ENCODE measurements around the gene ARRB2. TPM values are rescaled to one million over a fixed set of nuclear protein-coding genes. Genes with fewer than 3 reads are reported as not detected.

Gene ARRB2
- total RNA-seq, 1 experiment from 2014 or later: 75.3 TPM

DNA sequence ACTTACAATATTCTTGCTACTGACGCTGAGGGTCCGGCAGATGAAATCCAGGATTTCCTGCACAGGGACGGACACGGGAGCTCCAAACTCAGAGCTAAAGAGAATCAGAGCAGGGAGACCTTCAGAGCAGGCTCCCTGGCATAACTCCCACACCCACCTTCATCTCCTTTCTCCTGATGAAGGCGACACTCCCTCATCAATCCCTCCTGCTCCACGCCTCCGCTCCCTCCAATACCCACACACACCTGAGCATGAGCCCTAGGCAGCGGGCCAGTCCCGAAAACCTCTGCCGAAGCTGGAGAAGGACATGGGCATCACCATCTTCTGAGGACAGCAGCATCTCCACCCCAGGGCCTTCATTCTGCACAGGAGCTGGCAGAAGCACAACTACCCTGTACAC is 34.6 kb upstream of the ARRB2 start:
- Histone ChIP-seq H3K18ac (ENCODE audit: insufficient read length, low read depth, low read length) (no peak overlapping the region), H2AFZ (ENCODE audit: low read length) (no peak overlapping the region), H3K27ac (ENCODE audit: insufficient read length, low read depth, low read length) (no peak overlapping the region), H4K8ac (replicated peaks; ENCODE audit: insufficient read length, low read depth, low read length) (no peak overlapping the region), H3K9me3 (ENCODE audit: control insufficient read depth, low read depth, low read length) (no peaks in the 10 kb centered on the region), H2BK20ac (ENCODE audit: low read depth, low read length, poor library complexity, severe bottlenecking) (no peak overlapping the region), H2BK15ac (ENCODE audit: low read depth, low read length) (no peak overlapping the region), H3K79me2 (ENCODE audit: insufficient read depth, low read length) (no peaks in the 10 kb centered on the region), H3K4ac (ENCODE audit: low read depth, low read length) (no peak overlapping the region), H4K5ac (ENCODE audit: insufficient read length, low read depth, low read length) (no peak overlapping the region), H2AK5ac (ENCODE audit: insufficient read length, low read length) (no peak overlapping the region), H4K20me1 (ENCODE audit: control insufficient read depth, insufficient read depth, insufficient read length) (no peaks in the 10 kb centered on the region), H3K23me2 (ENCODE audit: insufficient read length, low read depth, low read length, poor library complexity, severe bottlenecking) (no peaks in the 10 kb centered on the region), H2BK120ac (ENCODE audit: low read depth, low read length, poor library complexity, severe bottlenecking) (no peak overlapping the region), H2BK12ac (ENCODE audit: insufficient read length, low read depth, low read length) (no peak overlapping the region), H3T11ph (ENCODE audit: low read length) (no peak overlapping the region), H3K23ac (ENCODE audit: insufficient read length, low read depth, low read length) (no peak overlapping the region), H4K91ac (ENCODE audit: insufficient read length, low read depth, low read length) (no peak overlapping the region), H2BK5ac (ENCODE audit: insufficient read length, low read length) (no peak overlapping the region), H3K56ac (ENCODE audit: insufficient read length, low read depth, low read length) (no peak overlapping the region), H3K9ac (ENCODE audit: extremely low read depth, insufficient read length, low read length) (no peak overlapping the region), H3K27me3 (ENCODE audit: insufficient read depth, low read length) (no peaks in the 10 kb centered on the region), H3K4me1 (ENCODE audit: insufficient read depth, low read length) (no peaks in the 10 kb centered on the region), H3K14ac (ENCODE audit: insufficient read depth, low read length) (no peak overlapping the region), H3K79me1 (ENCODE audit: insufficient read depth, low read depth, low read length, poor library complexity, severe bottlenecking) (no peaks in the 10 kb centered on the region), H3K4me2 (ENCODE audit: insufficient read depth, insufficient read length, low read length) (no peak overlapping the region)
- peaks cover 62 to 95% (median 94%) of the 10 kb centered on the region in 3 experiments for H3K36me3 Mint-ChIP-seq (ENCODE audit: insufficient read depth in 1 of 3, low read depth in 3 of 3)
- H3K4me3 Mint-ChIP-seq: no peak overlapping the region
- 100% methylated on average over 3 of the region's 10 CpGs for WGBS (ENCODE audit: extremely low coverage, insufficient read length, low lambda C conversion rate)
- no peaks in the 10 kb centered on the region for H3K9me3 Mint-ChIP-seq
- no peak for TF ChIP-seq CTCF (conservative IDR thresholded peaks at IDR 0.05)
- no peak for DNase-seq
- no peaks in the 10 kb centered on the region for H3K4me1 Mint-ChIP-seq
- no peaks in the 10 kb centered on the region for H3K27me3 Mint-ChIP-seq (ENCODE audit: low read depth)
- no peak overlapping the region; a peak in 1 of 7 replicates for H3K27ac Mint-ChIP-seq
